Panc1 (cell line): ENCODE data around the gene COL1A2. TPM values are rescaled to one million over a fixed set of nuclear protein-coding genes. Genes with fewer than 3 reads are reported as not detected.

Experiments used
- ATAC-seq: fragments of 200-7000 bp; cut with Tn5 transposase; 2 replicates; pipeline ENCODE4 v1.9.1; 2020; ENCODE audit warnings: mild to moderate bottlenecking, moderate library complexity
- BruUV-seq: library from RNA; stranded (reverse); fragments of 400-500 nt; replicated peaks from 2 replicates; lab custom pipeline; 2021; lab: Mats Ljungman, UMichigan
- CTCF ChIA-PET: fragments of 300-600 bp; sonication (Branson Sonifier 250); formaldehyde crosslinking; loops from one replicate; lab custom pipeline; 2022; ENCODE audit warnings: antibody characterized with exemption; lab: Charles Lee
- POLR2A ChIA-PET: fragments of 300-600 bp; sonication (Branson Sonifier 250); formaldehyde crosslinking; loops from one replicate; lab custom pipeline; 2022; ENCODE audit warnings: antibody characterized with exemption; lab: Charles Lee
- DNase-seq: peaks from one replicate; pipeline ENCODE4 v3.0.0-alpha.2; 2010; ENCODE audit warnings: low read depth, low spot score
- H3K27ac ChIP-seq: 2 replicates; pipeline ENCODE4 v1.5.1; 2011; ENCODE audit warnings: mild to moderate bottlenecking, low read length, inconsistent platforms
- H3K27me3 ChIP-seq: fragments of 200-500 bp; sonication (Bioruptor generic); 2 replicates; pipeline ENCODE4 v1.6.0; 2014; ENCODE audit warnings: low read length, inconsistent platforms; ENCODE audit not compliant: control insufficient read depth, insufficient read depth
- H3K36me3 ChIP-seq: fragments of 200-500 bp; sonication (Bioruptor generic); 2 replicates; pipeline ENCODE4 v1.5.1; 2014; ENCODE audit warnings: inconsistent platforms, mild to moderate bottlenecking, low read length, moderate library complexity; ENCODE audit not compliant: control insufficient read depth, insufficient read depth
- H3K4me1 ChIP-seq: 2 replicates; pipeline ENCODE4 v1.5.1; 2011; ENCODE audit warnings: inconsistent platforms, mild to moderate bottlenecking, low read length, moderate library complexity; ENCODE audit not compliant: control insufficient read depth, insufficient read depth
- H3K4me3 ChIP-seq, 2 experiments: 2 replicates each; pipeline ENCODE4 v1.5.1; 2011 to 2012; ENCODE audit warnings: low read depth in 2 of 2, low read length in 2 of 2, mild to moderate bottlenecking in 2 of 2, inconsistent platforms in 1 of 2, moderate library complexity in 1 of 2
- H3K9me3 ChIP-seq: fragments of 200-500 bp; sonication (Bioruptor generic); 2 replicates; pipeline ENCODE4 v1.5.1; 2014; ENCODE audit warnings: low read depth, mild to moderate bottlenecking, inconsistent platforms, low read length, moderate library complexity; ENCODE audit not compliant: control insufficient read depth, insufficient read depth
- CTCF ChIP-seq: fragments of 450-650 bp; IDR thresholded peaks from 2 replicates; pipeline ENCODE4 v1.5.1; 2017; ENCODE audit warnings: mild to moderate bottlenecking
- POLR2AphosphoS5 ChIP-seq: IDR thresholded peaks from 2 replicates; pipeline ENCODE4 v1.6.1; 2012; ENCODE audit warnings: mild to moderate bottlenecking, low read depth, low read length, moderate library complexity
- SIN3A ChIP-seq: IDR thresholded peaks from 2 replicates; pipeline ENCODE4 v1.6.1; 2012; ENCODE audit warnings: low read depth, mild to moderate bottlenecking, low read length, moderate library complexity, borderline replicate concordance; ENCODE audit not compliant: insufficient read depth
- TCF7L2 ChIP-seq: IDR thresholded peaks from 2 replicates; pipeline ENCODE4 v1.6.1; 2011; ENCODE audit warnings: mild to moderate bottlenecking, low read depth, low read length, inconsistent platforms
- in situ Hi-C: cut with HindIII; loops from 2 replicates; pipeline ENCODE4 v1.10.0; 2016; ENCODE audit warnings: low sequenced_read_pairs, low pct_unique_long_range_greater_than_20kb
- intact Hi-C: fragments of 100-400 bp; cut with micrococcal nuclease; formaldehyde crosslinking; loops from one replicate; pipeline ENCODE4 v1.10.0; 2022; ENCODE audit not compliant: unreplicated experiment
- total RNA-seq: library from RNA; stranded (reverse); gene quantifications from one replicate; pipeline ENCODE4 v1.2.1, GENCODE V29; 2021; ENCODE audit not compliant: unreplicated experiment
- TF ChIP-seq, protein P1 (sequence below), 2 experiments: IDR thresholded peaks; 2 replicates each; pipeline ENCODE4 v1.6.1; 2011 to 2012; ENCODE audit warnings: low read depth in 2 of 2, control low read depth in 1 of 2, low read length in 1 of 2, mild to moderate bottlenecking in 1 of 2, moderate library complexity in 1 of 2; ENCODE audit not compliant: insufficient read depth in 1 of 2

Gene COL1A2
- total RNA-seq, 1 experiment from 2014 or later = 1.3 TPM

- in situ Hi-C loops = no loop called here
- DNase-seq = no peak
- ATAC-seq = no peak
- Histone ChIP-seq H3K4me1 (no peaks in the 10 kb centered on the region), H3K27ac (no peak overlapping the region), H3K27me3 (no peaks in the 10 kb centered on the region), H3K4me3 (no peak overlapping the region), H3K36me3 (no peaks in the 10 kb centered on the region), H3K9me3 (no peaks in the 10 kb centered on the region)
- intact Hi-C loops = no loop called here
- CTCF ChIA-PET = no interaction called here
- POLR2A ChIA-PET = no interaction called here
- no TSS peak for BruUV-seq
- no peak for TF ChIP-seq SIN3A
- TF ChIP-seq, protein P1, sequence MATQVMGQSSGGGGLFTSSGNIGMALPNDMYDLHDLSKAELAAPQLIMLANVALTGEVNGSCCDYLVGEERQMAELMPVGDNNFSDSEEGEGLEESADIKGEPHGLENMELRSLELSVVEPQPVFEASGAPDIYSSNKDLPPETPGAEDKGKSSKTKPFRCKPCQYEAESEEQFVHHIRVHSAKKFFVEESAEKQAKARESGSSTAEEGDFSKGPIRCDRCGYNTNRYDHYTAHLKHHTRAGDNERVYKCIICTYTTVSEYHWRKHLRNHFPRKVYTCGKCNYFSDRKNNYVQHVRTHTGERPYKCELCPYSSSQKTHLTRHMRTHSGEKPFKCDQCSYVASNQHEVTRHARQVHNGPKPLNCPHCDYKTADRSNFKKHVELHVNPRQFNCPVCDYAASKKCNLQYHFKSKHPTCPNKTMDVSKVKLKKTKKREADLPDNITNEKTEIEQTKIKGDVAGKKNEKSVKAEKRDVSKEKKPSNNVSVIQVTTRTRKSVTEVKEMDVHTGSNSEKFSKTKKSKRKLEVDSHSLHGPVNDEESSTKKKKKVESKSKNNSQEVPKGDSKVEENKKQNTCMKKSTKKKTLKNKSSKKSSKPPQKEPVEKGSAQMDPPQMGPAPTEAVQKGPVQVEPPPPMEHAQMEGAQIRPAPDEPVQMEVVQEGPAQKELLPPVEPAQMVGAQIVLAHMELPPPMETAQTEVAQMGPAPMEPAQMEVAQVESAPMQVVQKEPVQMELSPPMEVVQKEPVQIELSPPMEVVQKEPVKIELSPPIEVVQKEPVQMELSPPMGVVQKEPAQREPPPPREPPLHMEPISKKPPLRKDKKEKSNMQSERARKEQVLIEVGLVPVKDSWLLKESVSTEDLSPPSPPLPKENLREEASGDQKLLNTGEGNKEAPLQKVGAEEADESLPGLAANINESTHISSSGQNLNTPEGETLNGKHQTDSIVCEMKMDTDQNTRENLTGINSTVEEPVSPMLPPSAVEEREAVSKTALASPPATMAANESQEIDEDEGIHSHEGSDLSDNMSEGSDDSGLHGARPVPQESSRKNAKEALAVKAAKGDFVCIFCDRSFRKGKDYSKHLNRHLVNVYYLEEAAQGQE (IDR thresholded peaks at IDR 0.05; ENCODE audit: insufficient read depth in 1 of 2, low read depth in 2 of 2, low read length in 1 of 2) = no peak
- no peak for TF ChIP-seq TCF7L2
- no peak for TF ChIP-seq POLR2AphosphoS5
- no peak for TF ChIP-seq CTCF
Observed at GRCh38 chr7:94378356-94378755, 16.3 kb upstream of the COL1A2 start.

DNA sequence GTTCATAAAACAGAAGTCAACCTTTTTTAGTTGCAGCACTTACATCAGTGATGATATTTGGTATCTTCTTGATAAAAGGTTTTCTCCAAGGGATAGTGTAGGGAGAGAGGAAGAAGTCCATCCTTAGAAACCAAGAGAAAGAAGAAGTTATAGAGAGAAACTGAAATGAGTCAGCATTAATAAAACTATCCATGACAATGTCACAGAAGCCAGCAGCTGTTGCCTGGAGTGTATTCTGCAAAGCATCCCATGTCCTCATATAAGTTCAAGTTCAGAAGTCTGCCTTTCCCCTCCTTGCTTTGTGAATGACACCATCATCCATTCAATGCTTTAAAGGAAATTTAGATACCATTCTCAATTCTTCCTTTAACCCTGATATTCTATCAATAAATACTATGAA is 14.4 kb upstream of the COL1A2 start:
- Histone ChIP-seq H3K4me3 (no peak overlapping the region), H3K9me3 (no peaks in the 10 kb centered on the region), H3K27ac (no peak overlapping the region), H3K4me1 (no peaks in the 10 kb centered on the region), H3K36me3 (no peaks in the 10 kb centered on the region), H3K27me3 (no peaks in the 10 kb centered on the region)
- ChIA-PET CTCF (no interaction called here), POLR2A (no interaction called here)
- in situ Hi-C loops = no loop called here
- no peak for TF ChIP-seq CTCF
- TF ChIP-seq SIN3A = no peak
- TF ChIP-seq, protein P1 (IDR thresholded peaks at IDR 0.05; ENCODE audit: insufficient read depth in 1 of 2, low read depth in 2 of 2, low read length in 1 of 2) = no peak
- no peak for TF ChIP-seq POLR2AphosphoS5
- no peak for TF ChIP-seq TCF7L2
- DNase-seq (no peak), ATAC-seq (no peak)
- intact Hi-C loops = no loop called here
- no TSS peak for BruUV-seq
